Kidney (tissue), 14 donors: ENCODE results near the gene RAPGEF6. TPM values are rescaled to one million over a fixed set of nuclear protein-coding genes. Genes with fewer than 3 reads are reported as not detected.

Source experiments
- DNase-seq, 5 donors: peaks; one replicate each; pipeline ENCODE4 v3.0.0-alpha.2; 2013 to 2020
- FAIRE-seq: peaks from 2 replicates; lab custom pipeline; 2012; peaks lifted over from hg19 to GRCh38; lab: Jason Lieb, UNC
- H3K27ac ChIP-seq, 2 donors: one replicate each; pipeline ENCODE4 v1.7.0; 2013; ENCODE audit warnings: low read depth in 2 of 2, low read length in 2 of 2, inconsistent platforms in 1 of 2
- H3K27me3 ChIP-seq: one replicate; pipeline ENCODE4 v1.7.1; 2013; ENCODE audit warnings: low read length, inconsistent platforms; ENCODE audit not compliant: control insufficient read depth, insufficient read depth
- H3K36me3 ChIP-seq, 3 donors: one replicate each; pipeline versions ENCODE4 v1.7.0 to v1.7.1; 2013; ENCODE audit warnings: low read length in 3 of 3, control low read depth in 1 of 3, inconsistent platforms in 1 of 3; ENCODE audit not compliant: insufficient read depth in 3 of 3, control insufficient read depth in 2 of 3
- H3K4me1 ChIP-seq, 3 donors: one replicate each; pipeline versions ENCODE4 v1.7.0 to v1.7.1; 2013; ENCODE audit warnings: low read length in 3 of 3, inconsistent platforms in 1 of 3, low read depth in 1 of 3; ENCODE audit not compliant: control insufficient read depth in 2 of 3, insufficient read depth in 2 of 3
- H3K4me3 ChIP-seq, 3 donors: one replicate each; pipeline versions ENCODE4 v1.7.0 to v1.8.1; 2013; ENCODE audit warnings: low read length in 3 of 3, control low read depth in 1 of 3, inconsistent platforms in 1 of 3
- H3K9ac ChIP-seq, 3 donors: one replicate each; pipeline versions ENCODE4 v1.7.0 to v1.7.1; 2013; ENCODE audit warnings: low read length in 3 of 3, control low read depth in 1 of 3, inconsistent platforms in 1 of 3
- H3K9me3 ChIP-seq, 3 donors: one replicate each; pipeline versions ENCODE4 v1.7.0 to v1.7.1; 2013; ENCODE audit warnings: low read length in 3 of 3, control low read depth in 1 of 3, inconsistent platforms in 1 of 3; ENCODE audit not compliant: control insufficient read depth in 2 of 3, insufficient read depth in 1 of 3
- CTCF ChIP-seq: IDR thresholded peaks from 3 replicates; pipeline ENCODE4 v1.5.1; 2012; ENCODE audit warnings: mild to moderate bottlenecking, moderate library complexity, borderline replicate concordance; ENCODE audit not compliant: insufficient read depth; ENCODE audit errors: extremely low read depth
- intact Hi-C: fragments of 100-400 bp; cut with DNase I; formaldehyde crosslinking; loops from one replicate; pipeline ENCODE4 v1.11.1; 2022
- polyA plus RNA-seq: library from polyadenylated mRNA; stranded (reverse); fragments of 350-450 nt; fragmentation: Illumina TruSeq; extraction: RNeasy Lipid Tissue Mini Kit (QIAGEN cat#74804); gene quantifications from one replicate; pipeline ENCODE4 v1.2.3, GENCODE V29; 2014; ENCODE audit warnings: low read depth, low replicate concordance; ENCODE audit not compliant: insufficient read depth
- total RNA-seq: library from RNA; stranded (reverse); fragmentation: NEBNext Ultra II Directional; extraction: Animal tissue kit (Norgen Biotek cat#: 25700); gene quantifications from one replicate; pipeline ENCODE4 v1.2.1, GENCODE V29; 2021
- donor health status: control.
- donor health status: control.
- donor health status: control.
- donor health status: control.
- donor health status: control.
- donor health status: DM: yes; HTN: yes; CAD: no.
- donor health status: Normal renal cell carcinoma (clear cell type).

Gene RAPGEF6
- total and polyA plus RNA-seq, 2 donors from 2014 or later: 1.8 to 28.6 TPM

- H3K36me3 ChIP-seq: no peaks in the 10 kb centered on the region
- no peak for DNase-seq
- H3K9ac ChIP-seq: no peak overlapping the region
- H3K9me3 ChIP-seq: no peaks in the 10 kb centered on the region
- no peak for TF ChIP-seq CTCF
- peaks cover 0 to 10% (median 2%) of the 10 kb centered on the region in 3 donors for H3K4me1 ChIP-seq
- H3K27me3 ChIP-seq: no peaks in the 10 kb centered on the region
- H3K27ac ChIP-seq: no peak overlapping the region
- FAIRE-seq: no peak
- intact Hi-C loops: no loop called here
- H3K4me3 ChIP-seq: no peak overlapping the region
Measured at GRCh38 chr5:131375351-131375750, 259.7 kb downstream of the RAPGEF6 start.

Other genes starting within 250 kb of the RAPGEF6 start
- gene FNIP1, start 161.8 kb upstream of the RAPGEF6 start, total RNA-seq: 31.1 TPM
- gene FNIP1, start 161.8 kb upstream of the RAPGEF6 start, polyA plus RNA-seq: 2.9 TPM